K562 (cell line): ENCODE results near the gene TRPM4. TPM values are rescaled to one million over a fixed set of nuclear protein-coding genes. Genes with fewer than 3 reads are reported as not detected.
A peak's percentile ranks its signal among the peaks of the same experiment; 100 is the strongest.

Experiments
- ATAC-seq: fragments of 200-7000 bp; cut with Tn5 transposase; 3 replicates; pipeline ENCODE4 v1.9.1; 2020; ENCODE audit warnings: moderate library complexity
- BruUV-seq: library from RNA; stranded (reverse); fragments of 400-500 nt; replicated peaks from 2 replicates; lab custom pipeline; 2021; lab: Mats Ljungman, UMichigan
- CTCF ChIA-PET: fragments of 300-600 bp; formaldehyde crosslinking; extraction: SDS; loops from one replicate; lab custom pipeline; 2021; ENCODE audit warnings: low intra/inter-chr PET ratio; lab: Yijun Ruan, JAX
- POLR2A ChIA-PET: fragments of 300-600, 350-650 bp; sonication (Branson Sonifier 250); formaldehyde crosslinking; extraction: SDS; loops from one replicate; lab custom pipeline; 2021; ENCODE audit warnings: antibody characterized with exemption, inconsistent platforms; lab: Yijun Ruan, JAX
- DNase-seq, 4 experiments: peaks; one replicate each; pipeline versions ENCODE4 v3.0.0 to v3.0.0-alpha.2; 2011 to 2018; ENCODE audit warnings: low spot score in 3 of 4, mixed read lengths in 3 of 4; ENCODE audit errors: extremely low read depth in 1 of 4
- FAIRE-seq: peaks from 2 replicates; lab custom pipeline; 2011; peaks lifted over from hg19 to GRCh38; lab: Jason Lieb, UNC
- H2AFZ ChIP-seq: 2 replicates; pipeline ENCODE4 v1.6.0; 2011; ENCODE audit warnings: low read depth, low read length, control low read depth, inconsistent platforms
- H3K27ac ChIP-seq: fragments of 200-600 bp; 3 replicates; pipeline ENCODE4 v1.8.0; 2011; ENCODE audit warnings: low read depth, mild to moderate bottlenecking, control low read depth, inconsistent platforms, low read length, moderate library complexity, mixed read lengths; ENCODE audit errors: extremely low read depth
- H3K27me3 ChIP-seq, 2 experiments: fragments of 300-600 bp in 1 of 2; 2 replicates in 1 of 2; 3 replicates in 1 of 2; pipeline versions ENCODE4 v1.6.0 to v1.8.0; 2011; ENCODE audit warnings: inconsistent platforms in 2 of 2, low read length in 2 of 2, mild to moderate bottlenecking in 1 of 2, mixed read lengths in 1 of 2, moderate library complexity in 1 of 2; ENCODE audit not compliant: control insufficient read depth in 2 of 2, insufficient read depth in 2 of 2
- H3K36me3 ChIP-seq: fragments of 300-600 bp; 3 replicates; pipeline ENCODE4 v1.8.0; 2011; ENCODE audit warnings: mild to moderate bottlenecking, low read length, inconsistent platforms; ENCODE audit not compliant: control insufficient read depth, insufficient read depth
- H3K4me1 ChIP-seq, 2 experiments: fragments of 200-600 bp in 1 of 2; replicated peaks in 1 of 2; 2 replicates in 1 of 2; 3 replicates in 1 of 2; pipeline versions ENCODE4 v1.5.1 to v1.8.0; 2011; ENCODE audit warnings: inconsistent platforms in 2 of 2, low read length in 2 of 2, mild to moderate bottlenecking in 1 of 2, mixed read lengths in 1 of 2, moderate library complexity in 1 of 2; ENCODE audit not compliant: control insufficient read depth in 2 of 2, insufficient read depth in 2 of 2
- H3K4me2 ChIP-seq: 2 replicates; pipeline ENCODE4 v1.6.1; 2011; ENCODE audit warnings: low read length, control low read depth, inconsistent platforms, mixed read lengths; ENCODE audit not compliant: insufficient read depth
- H3K4me3 ChIP-seq: fragments of 200-600 bp; sonication (generic), shearing (Covaris generic); 2 replicates; pipeline ENCODE4 v1.5.1; 2016; ENCODE audit warnings: control low read depth, inconsistent platforms
- H3K79me2 ChIP-seq: fragments of 200-600 bp; 3 replicates; pipeline ENCODE4 v1.8.0; 2011; ENCODE audit warnings: low read length, inconsistent platforms; ENCODE audit not compliant: control insufficient read depth, insufficient read depth
- H3K9ac ChIP-seq, 2 experiments: 2 replicates each; pipeline versions ENCODE4 v1.6.0 to v1.6.1; 2011; ENCODE audit warnings: low read depth in 2 of 2, low read length in 2 of 2, control low read depth in 1 of 2, inconsistent platforms in 1 of 2, mild to moderate bottlenecking in 1 of 2, mixed read lengths in 1 of 2; ENCODE audit not compliant: insufficient read depth in 1 of 2
- H3K9me1 ChIP-seq: one replicate; pipeline ENCODE4 v1.6.0; 2011; ENCODE audit warnings: inconsistent platforms, mild to moderate bottlenecking, low read length, moderate library complexity; ENCODE audit not compliant: control insufficient read depth, insufficient read depth
- H3K9me3 ChIP-seq: replicated peaks from 2 replicates; pipeline ENCODE4 v1.5.1; 2011; ENCODE audit warnings: low read depth, low read length, inconsistent platforms; ENCODE audit not compliant: control insufficient read depth, insufficient read depth
- H4K20me1 ChIP-seq: replicated peaks from 2 replicates; pipeline ENCODE4 v1.6.1; 2011; ENCODE audit warnings: low read length, inconsistent platforms, mixed read lengths; ENCODE audit not compliant: control insufficient read depth, insufficient read depth
- CREM ChIP-seq: IDR thresholded peaks from 2 replicates; pipeline ENCODE4 v1.6.1; 2014; ENCODE audit warnings: antibody characterized with exemption, low read depth
- GATAD2A ChIP-seq: fragments of 450-650 bp; IDR thresholded peaks from 2 replicates; pipeline ENCODE4 v1.6.1; 2017
- PCBP2 ChIP-seq: fragments of 200-400 bp; formaldehyde crosslinking; IDR thresholded peaks from 2 replicates; pipeline ENCODE4 v1.6.1; 2018; ENCODE audit warnings: low read length, low read depth, mild to moderate bottlenecking, moderate library complexity; ENCODE audit not compliant: poor library complexity, severe bottlenecking
- RBFOX2 ChIP-seq: fragments of 200-400 bp; formaldehyde crosslinking; IDR thresholded peaks from 2 replicates; pipeline ENCODE4 v1.6.1; 2017; ENCODE audit warnings: low read depth, mild to moderate bottlenecking, low read length, moderate library complexity
- RFX1 ChIP-seq: fragments of 450-650 bp; IDR thresholded peaks from 2 replicates; pipeline ENCODE4 v1.6.1; 2016; ENCODE audit warnings: mild to moderate bottlenecking, moderate library complexity
- YY1 ChIP-seq, 3 experiments: IDR thresholded peaks; 2 replicates each; pipeline ENCODE4 v1.6.1; 2011; ENCODE audit warnings: low read length in 2 of 3, mild to moderate bottlenecking in 2 of 3, moderate library complexity in 2 of 3, borderline replicate concordance in 1 of 3, control low read depth in 1 of 3, low read depth in 1 of 3; ENCODE audit not compliant: insufficient read depth in 3 of 3, insufficient replicate concordance in 2 of 3, control insufficient read depth in 1 of 3, insufficient read length in 1 of 3; ENCODE audit errors: extremely low read depth in 1 of 3
- ZNF165 ChIP-seq: fragments of 250-450 bp; sonication (Bioruptor Pico); IDR thresholded peaks from 2 replicates; pipeline ENCODE4 v1.4.0; 2020; ENCODE audit warnings: borderline replicate concordance
- WGBS: fragments of 100-300 bp; shearing (Covaris generic); methylation state at CpG from one replicate; pipeline ENCODE4 v1.1.6; 2016; ENCODE audit warnings: low coverage, mixed read lengths; ENCODE audit not compliant: insufficient coverage; ENCODE audit errors: missing lambda C conversion rate; 5-methylcytosine and 5-hydroxymethylcytosine counted together
- in situ Hi-C: fragments of 300-500 bp; cut with MboI; formaldehyde crosslinking; loops from 4 replicates; pipeline ENCODE4 v1.15.0; 2018; ENCODE audit warnings: inconsistent platforms, mixed read lengths
- intact Hi-C: fragments of 100-400 bp; cut with micrococcal nuclease; formaldehyde crosslinking; loops from 2 replicates; pipeline ENCODE4 v1.14.2; 2022
- polyA plus RNA-seq, 8 experiments: library from polyadenylated mRNA; depleted of rRNA in 4 of 8; stranded (reverse) in 5 of 8; unstranded in 3 of 8; fragments of >200 nt; fragmentation: Nextera tagmentation in 2 of 8; fragmentation: Illumina TruSeq in 1 of 8; extraction: Ambion mirVana in 2 of 8; extraction: Trizol in 1 of 8; gene quantifications; 2 replicates each; pipeline versions ENCODE4 v1.2.1 to v1.2.3, GENCODE V29; 2011 to 2014; ENCODE audit warnings: inconsistent platforms in 1 of 8, missing spikeins in 1 of 8
- total RNA-seq, 7 experiments: library from RNA; depleted of rRNA in 6 of 7; stranded (reverse); fragments of >200 nt in 6 of 7; fragmentation: Illumina TruSeq in 2 of 7; extraction: Trizol in 2 of 7; gene quantifications; 2 replicates each; pipeline versions ENCODE4 v1.2.1 to v1.2.3, GENCODE V29; 2011 to 2021; ENCODE audit warnings: low replicate concordance in 1 of 7
- TF ChIP-seq, protein P1 (sequence below): sonication (generic); formaldehyde crosslinking; IDR thresholded peaks from 2 replicates; pipeline ENCODE4 v1.8.1; 2023; ENCODE audit warnings: mild to moderate bottlenecking, missing genetic modification reagents
- TF ChIP-seq, protein P2 (sequence below): fragments of 250-450 bp; sonication (Bioruptor Pico); IDR thresholded peaks from 2 replicates; pipeline ENCODE4 v1.4.0; 2020; ENCODE audit warnings: mild to moderate bottlenecking, moderate library complexity

TRPM4 gene
- total and polyA plus RNA-seq, 9 of the 15 experiments (the other 6 are each of a cell fraction or from before 2014, with no cell fraction given): 6.5 to 45.4 (median 15.2) TPM

- TF ChIP-seq, protein P1, sequence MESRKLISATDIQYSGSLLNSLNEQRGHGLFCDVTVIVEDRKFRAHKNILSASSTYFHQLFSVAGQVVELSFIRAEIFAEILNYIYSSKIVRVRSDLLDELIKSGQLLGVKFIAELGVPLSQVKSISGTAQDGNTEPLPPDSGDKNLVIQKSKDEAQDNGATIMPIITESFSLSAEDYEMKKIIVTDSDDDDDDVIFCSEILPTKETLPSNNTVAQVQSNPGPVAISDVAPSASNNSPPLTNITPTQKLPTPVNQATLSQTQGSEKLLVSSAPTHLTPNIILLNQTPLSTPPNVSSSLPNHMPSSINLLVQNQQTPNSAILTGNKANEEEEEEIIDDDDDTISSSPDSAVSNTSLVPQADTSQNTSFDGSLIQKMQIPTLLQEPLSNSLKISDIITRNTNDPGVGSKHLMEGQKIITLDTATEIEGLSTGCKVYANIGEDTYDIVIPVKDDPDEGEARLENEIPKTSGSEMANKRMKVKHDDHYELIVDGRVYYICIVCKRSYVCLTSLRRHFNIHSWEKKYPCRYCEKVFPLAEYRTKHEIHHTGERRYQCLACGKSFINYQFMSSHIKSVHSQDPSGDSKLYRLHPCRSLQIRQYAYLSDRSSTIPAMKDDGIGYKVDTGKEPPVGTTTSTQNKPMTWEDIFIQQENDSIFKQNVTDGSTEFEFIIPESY (CRISPR knock-in tag): peak; percentile 56; the same call in 1 of the 2 replicates
Observed at GRCh38 chr19:49132974-49133609, 24.5 kb upstream of the TRPM4 start (continued).

GRCh38 chr19:49133621-49134454, 23.8 kb upstream of the TRPM4 start:
- in situ Hi-C loops: no loop called here
- BruUV-seq: no TSS peak
- ChIA-PET CTCF (no interaction called here), POLR2A (interaction anchor here (0.6 to 1.1 kb wide), 5 partner anchors 9 to 39 kb away, joined by 3 to 5 read pairs (median 3); no protein-coding TSS in a partner anchor)
- Histone ChIP-seq H3K4me3 (peak overlapping the region; percentile 23), H3K9me3 (no peaks in the 10 kb centered on the region), H3K4me1 (peaks cover 18 to 65% of the 10 kb centered on the region in 2 experiments), H4K20me1 (no peaks in the 10 kb centered on the region), H2AFZ (peak overlapping the region; percentile 89), H3K79me2 (peaks cover 12% of the 10 kb centered on the region; the same call in 2 of the 3 replicates), H3K36me3 (peaks cover 60% of the 10 kb centered on the region; the same call in 2 of the 3 replicates), H3K4me2 (peak overlapping the region; percentile 62), H3K9ac (peak overlapping the region in 1 of 2 experiments; percentile 55; a peak in 2 of 4 replicates), H3K27ac (no peak overlapping the region; the same call in 2 of the 3 replicates), H3K27me3 (no peaks in the 10 kb centered on the region), H3K9me1 (no peaks in the 10 kb centered on the region)
- DNase-seq: peak; percentile 70 to 81 (median 76)
- 64% methylated on average over 30 of the region's 42 CpGs for WGBS
- peak; percentile 83 for FAIRE-seq
- intact Hi-C loops: no loop called here
- ATAC-seq: peak; percentile 87
- peak; percentile 25; the same call in 1 of the 2 replicates for TF ChIP-seq RBFOX2
- no peak for TF ChIP-seq PCBP2
- no peak for TF ChIP-seq CREM
- no peak for TF ChIP-seq GATAD2A
- no peak for TF ChIP-seq ZNF165 (CRISPR knock-in tag)
- no peak for TF ChIP-seq RFX1
- TF ChIP-seq, protein P2, sequence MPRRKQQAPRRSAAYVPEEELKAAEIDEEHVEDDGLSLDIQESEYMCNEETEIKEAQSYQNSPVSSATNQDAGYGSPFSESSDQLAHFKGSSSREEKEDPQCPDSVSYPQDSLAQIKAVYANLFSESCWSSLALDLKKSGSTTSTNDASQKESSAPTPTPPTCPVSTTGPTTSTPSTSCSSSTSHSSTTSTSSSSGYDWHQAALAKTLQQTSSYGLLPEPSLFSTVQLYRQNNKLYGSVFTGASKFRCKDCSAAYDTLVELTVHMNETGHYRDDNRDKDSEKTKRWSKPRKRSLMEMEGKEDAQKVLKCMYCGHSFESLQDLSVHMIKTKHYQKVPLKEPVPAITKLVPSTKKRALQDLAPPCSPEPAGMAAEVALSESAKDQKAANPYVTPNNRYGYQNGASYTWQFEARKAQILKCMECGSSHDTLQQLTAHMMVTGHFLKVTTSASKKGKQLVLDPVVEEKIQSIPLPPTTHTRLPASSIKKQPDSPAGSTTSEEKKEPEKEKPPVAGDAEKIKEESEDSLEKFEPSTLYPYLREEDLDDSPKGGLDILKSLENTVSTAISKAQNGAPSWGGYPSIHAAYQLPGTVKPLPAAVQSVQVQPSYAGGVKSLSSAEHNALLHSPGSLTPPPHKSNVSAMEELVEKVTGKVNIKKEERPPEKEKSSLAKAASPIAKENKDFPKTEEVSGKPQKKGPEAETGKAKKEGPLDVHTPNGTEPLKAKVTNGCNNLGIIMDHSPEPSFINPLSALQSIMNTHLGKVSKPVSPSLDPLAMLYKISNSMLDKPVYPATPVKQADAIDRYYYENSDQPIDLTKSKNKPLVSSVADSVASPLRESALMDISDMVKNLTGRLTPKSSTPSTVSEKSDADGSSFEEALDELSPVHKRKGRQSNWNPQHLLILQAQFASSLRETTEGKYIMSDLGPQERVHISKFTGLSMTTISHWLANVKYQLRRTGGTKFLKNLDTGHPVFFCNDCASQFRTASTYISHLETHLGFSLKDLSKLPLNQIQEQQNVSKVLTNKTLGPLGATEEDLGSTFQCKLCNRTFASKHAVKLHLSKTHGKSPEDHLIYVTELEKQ: no peak
- TF ChIP-seq YY1 (IDR thresholded peaks at IDR 0.05; ENCODE audit: borderline replicate concordance in 1 of 3, control insufficient read depth in 1 of 3, extremely low read depth in 1 of 3, insufficient read depth in 3 of 3, insufficient read length in 1 of 3, insufficient replicate concordance in 2 of 3, low read depth in 1 of 3, low read length in 2 of 3): no peak
